HUES6 (cell line): ENCODE data around the gene GPATCH1.
"Not testable (repeated sequence)": the region's sequence is repeated elsewhere in the genome, so short reads cannot be mapped to it uniquely, and the experiment has no call there.

Experiments used
- H3K27ac ChIP-seq: 2 replicates; pipeline ENCODE4 v1.7.0; 2013; ENCODE audit warnings: low read depth, mild to moderate bottlenecking, low read length, inconsistent platforms
- H3K27me3 ChIP-seq: 2 replicates; pipeline ENCODE4 v1.6.1; 2013; ENCODE audit warnings: low read length; ENCODE audit not compliant: control insufficient read depth, insufficient read depth
- H3K36me3 ChIP-seq: 2 replicates; pipeline ENCODE4 v1.6.1; 2013; ENCODE audit warnings: low read length; ENCODE audit not compliant: control insufficient read depth, insufficient read depth
- H3K4me1 ChIP-seq: 2 replicates; pipeline ENCODE4 v1.6.1; 2013; ENCODE audit warnings: low read length; ENCODE audit not compliant: control insufficient read depth, insufficient read depth
- H3K4me3 ChIP-seq: 2 replicates; pipeline ENCODE4 v1.5.1; 2013; ENCODE audit warnings: low read depth, low read length
- H3K9ac ChIP-seq: one replicate; pipeline ENCODE4 v1.6.1; 2013; ENCODE audit warnings: mild to moderate bottlenecking, low read length
- H3K9me3 ChIP-seq: 2 replicates; pipeline ENCODE4 v1.6.1; 2013; ENCODE audit warnings: low read depth, low read length; ENCODE audit not compliant: control insufficient read depth, insufficient read depth

GPATCH1 gene, protein sequence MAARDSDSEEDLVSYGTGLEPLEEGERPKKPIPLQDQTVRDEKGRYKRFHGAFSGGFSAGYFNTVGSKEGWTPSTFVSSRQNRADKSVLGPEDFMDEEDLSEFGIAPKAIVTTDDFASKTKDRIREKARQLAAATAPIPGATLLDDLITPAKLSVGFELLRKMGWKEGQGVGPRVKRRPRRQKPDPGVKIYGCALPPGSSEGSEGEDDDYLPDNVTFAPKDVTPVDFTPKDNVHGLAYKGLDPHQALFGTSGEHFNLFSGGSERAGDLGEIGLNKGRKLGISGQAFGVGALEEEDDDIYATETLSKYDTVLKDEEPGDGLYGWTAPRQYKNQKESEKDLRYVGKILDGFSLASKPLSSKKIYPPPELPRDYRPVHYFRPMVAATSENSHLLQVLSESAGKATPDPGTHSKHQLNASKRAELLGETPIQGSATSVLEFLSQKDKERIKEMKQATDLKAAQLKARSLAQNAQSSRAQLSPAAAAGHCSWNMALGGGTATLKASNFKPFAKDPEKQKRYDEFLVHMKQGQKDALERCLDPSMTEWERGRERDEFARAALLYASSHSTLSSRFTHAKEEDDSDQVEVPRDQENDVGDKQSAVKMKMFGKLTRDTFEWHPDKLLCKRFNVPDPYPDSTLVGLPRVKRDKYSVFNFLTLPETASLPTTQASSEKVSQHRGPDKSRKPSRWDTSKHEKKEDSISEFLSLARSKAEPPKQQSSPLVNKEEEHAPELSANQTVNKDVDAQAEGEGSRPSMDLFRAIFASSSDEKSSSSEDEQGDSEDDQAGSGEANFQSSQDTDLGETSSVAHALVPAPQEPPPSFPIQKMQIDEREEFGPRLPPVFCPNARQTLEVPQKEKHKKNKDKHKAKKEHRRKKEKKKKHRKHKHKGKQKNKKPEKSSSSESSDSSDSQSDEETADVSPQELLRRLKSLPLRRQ

GRCh38 chr19:33080761-33081681 is at the start of gene GPATCH1:
GPATCH1 (plus strand) TSS chr19:33081181; CDS start chr19:33081194, 13 bp downstream.
- Histone ChIP-seq H3K27ac (no peak within 1 kb of the TSS), H3K9ac (peak within 1 kb of the TSS; percentile 92), H3K4me3 (peak within 1 kb of the TSS; percentile 96), H3K27me3 (no peaks in the 10 kb centered on the region), H3K4me1 (peaks cover 16% of the 10 kb centered on the region), H3K9me3 (no peaks in the 10 kb centered on the region), H3K36me3 (no peaks in the 10 kb centered on the region)

DNA sequence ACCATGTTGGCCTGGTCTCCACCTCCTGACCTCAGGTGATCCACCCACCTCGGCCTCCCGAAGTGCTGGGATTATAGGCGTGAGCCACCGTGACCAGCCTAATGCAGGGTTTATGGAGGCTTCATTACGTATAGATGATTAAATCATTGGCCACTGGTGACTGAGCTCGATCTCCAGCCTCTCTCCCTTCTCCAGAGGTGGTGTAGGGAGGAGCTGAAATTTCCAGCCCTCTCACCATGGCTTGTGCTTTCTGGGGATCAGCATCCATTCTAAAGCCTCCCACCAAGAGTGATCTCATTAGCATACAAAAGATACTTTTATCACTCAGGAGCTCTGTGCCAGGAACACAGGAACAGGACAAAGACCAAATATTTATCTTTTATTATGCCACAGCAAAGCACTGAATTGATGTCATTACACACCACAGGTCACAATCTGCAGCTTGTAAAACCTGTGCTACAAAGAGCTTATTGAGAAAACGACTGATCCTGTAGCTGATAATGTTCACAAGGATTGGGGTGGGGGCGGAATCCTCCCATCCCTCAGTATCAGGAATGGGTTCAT is 48.7 kb upstream of the GPATCH1 start:
- Histone ChIP-seq H3K4me1 (no peaks in the 10 kb centered on the region; the same call in 1 of the 2 replicates), H3K27me3 (no peaks in the 10 kb centered on the region), H3K4me3 (no peak overlapping the region), H3K27ac (0 out of 2 replicates have a peak overlapping the region, but pooled peaks have one; percentile 10), H3K9me3 (peaks cover 23% of the 10 kb centered on the region), H3K9ac (peak overlapping the region; percentile 31), H3K36me3 (peaks cover 7% of the 10 kb centered on the region; the same call in 1 of the 2 replicates)

- Histone ChIP-seq H3K27ac (no peak overlapping the region), H3K9ac (no peak overlapping the region), H3K4me1 (peaks cover 3% of the 10 kb centered on the region), H3K4me3 (no peak overlapping the region), H3K27me3 (no peaks in the 10 kb centered on the region), H3K9me3 (peaks cover 9% of the 10 kb centered on the region), H3K36me3 (no peaks in the 10 kb centered on the region; the same call in 1 of the 2 replicates)
Observed at GRCh38 chr19:33035461-33035860, 45.5 kb upstream of the GPATCH1 start.

DNA sequence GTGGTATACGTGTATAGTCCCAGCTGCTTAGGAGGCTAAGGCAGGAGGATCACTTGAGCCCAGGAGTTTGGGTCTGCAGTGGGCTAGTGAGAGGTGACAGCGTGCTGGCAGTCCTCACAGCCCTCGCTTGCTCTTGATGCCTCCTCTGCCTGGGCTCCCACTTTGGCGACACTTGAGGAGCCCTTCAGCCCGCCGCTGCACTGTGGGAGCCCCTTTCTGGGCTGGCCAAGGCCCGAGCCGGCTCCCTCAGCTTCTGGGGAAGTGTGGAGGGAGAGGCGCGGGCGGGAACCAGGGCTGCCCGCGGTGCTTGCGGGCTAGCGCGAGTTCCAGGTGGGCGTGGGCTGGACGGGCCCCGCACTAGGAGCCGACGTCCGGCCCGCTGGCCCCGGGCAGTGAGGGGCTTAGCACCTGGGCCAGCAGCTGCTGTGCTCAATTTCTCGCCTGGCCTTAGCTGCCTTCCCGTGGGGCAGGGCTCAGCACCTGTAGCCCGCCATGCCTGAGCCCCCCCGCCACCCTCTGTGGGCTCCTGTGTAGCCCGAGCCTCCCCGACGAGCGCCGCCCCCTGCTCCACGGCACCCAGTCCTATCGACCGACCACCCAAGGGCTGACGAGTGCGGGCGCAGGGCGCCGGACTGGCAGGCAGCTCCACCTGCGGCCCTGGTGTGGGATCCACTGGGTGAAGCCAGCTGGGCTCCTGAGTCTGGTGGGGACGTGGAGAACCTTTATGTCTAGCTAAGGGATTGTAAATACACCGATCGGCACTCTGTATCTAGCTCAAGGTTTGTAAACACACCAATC is 44.4 kb upstream of the GPATCH1 start:
- H3K9ac ChIP-seq, H3K27ac ChIP-seq, H3K27me3 ChIP-seq, H3K9me3 ChIP-seq, H3K36me3 ChIP-seq, H3K4me3 ChIP-seq: not testable (repeated sequence)
- H3K4me1 ChIP-seq, result peaks cover 10% of the 10 kb centered on the region

- H3K4me3 ChIP-seq, H3K27ac ChIP-seq, H3K9ac ChIP-seq, H3K27me3 ChIP-seq, H3K36me3 ChIP-seq, H3K9me3 ChIP-seq: not testable (repeated sequence)
- H3K4me1 ChIP-seq, result peaks cover 13% of the 10 kb centered on the region
Observed at GRCh38 chr19:33037168-33038025, 43.6 kb upstream of the GPATCH1 start.

GRCh38 chr19:33039108-33039599 is 41.8 kb upstream of the GPATCH1 start:
- H3K36me3 ChIP-seq, result peaks cover 5% of the 10 kb centered on the region; the same call in 1 of the 2 replicates
- no peaks in the 10 kb centered on the region for H3K27me3 ChIP-seq
- no peak overlapping the region for H3K9ac ChIP-seq
- peaks cover 5% of the 10 kb centered on the region for H3K9me3 ChIP-seq
- H3K4me1 ChIP-seq, result peaks cover 13% of the 10 kb centered on the region
- H3K4me3 ChIP-seq, result no peak overlapping the region
- no peak overlapping the region for H3K27ac ChIP-seq

GRCh38 chr19:33039815-33040214 is 41.2 kb upstream of the GPATCH1 start:
- Histone ChIP-seq H3K9ac (no peak overlapping the region), H3K9me3 (peaks cover 5% of the 10 kb centered on the region), H3K36me3 (peaks cover 5% of the 10 kb centered on the region; the same call in 1 of the 2 replicates), H3K27ac (no peak overlapping the region), H3K4me1 (peaks cover 13% of the 10 kb centered on the region), H3K27me3 (no peaks in the 10 kb centered on the region), H3K4me3 (no peak overlapping the region)

GRCh38 chr19:33040994-33041827 is 39.8 kb upstream of the GPATCH1 start:
- Histone ChIP-seq H3K27ac (no peak overlapping the region), H3K4me1 (peaks cover 13% of the 10 kb centered on the region), H3K9ac (no peak overlapping the region), H3K4me3 (no peak overlapping the region), H3K27me3 (no peaks in the 10 kb centered on the region), H3K36me3 (peaks cover 5% of the 10 kb centered on the region; the same call in 1 of the 2 replicates), H3K9me3 (peaks cover 3% of the 10 kb centered on the region)
